Fibroblast of the aortic adventitia (primary cell): ENCODE data around the gene FANK1. TPM values are rescaled to one million over a fixed set of nuclear protein-coding genes. Genes with fewer than 3 reads are reported as not detected.
A peak's percentile ranks its signal among the peaks of the same experiment; 100 is the strongest.

Experiments used
- DNase-seq: peaks from one replicate; pipeline ENCODE4 v3.0.0-alpha.2; 2010; ENCODE audit warnings: low read depth
- H3K4me3 ChIP-seq: 2 replicates; pipeline ENCODE4 v1.5.1; 2011; ENCODE audit warnings: low read depth, mild to moderate bottlenecking, control low read depth, low read length, moderate library complexity
- total RNA-seq: library from RNA; depleted of rRNA; stranded (reverse); fragments of >200 nt; gene quantifications from 2 replicates; pipeline ENCODE4 v1.2.3, GENCODE V29; 2012; ENCODE audit warnings: low replicate concordance
- TF ChIP-seq, protein P1 (sequence below): IDR thresholded peaks from 2 replicates; pipeline ENCODE4 v1.5.1; 2011; ENCODE audit warnings: mild to moderate bottlenecking, low read length, control low read depth, inconsistent platforms; ENCODE audit not compliant: insufficient read depth

FANK1 gene
- total RNA-seq, 1 donor: 2.3 TPM

DNA sequence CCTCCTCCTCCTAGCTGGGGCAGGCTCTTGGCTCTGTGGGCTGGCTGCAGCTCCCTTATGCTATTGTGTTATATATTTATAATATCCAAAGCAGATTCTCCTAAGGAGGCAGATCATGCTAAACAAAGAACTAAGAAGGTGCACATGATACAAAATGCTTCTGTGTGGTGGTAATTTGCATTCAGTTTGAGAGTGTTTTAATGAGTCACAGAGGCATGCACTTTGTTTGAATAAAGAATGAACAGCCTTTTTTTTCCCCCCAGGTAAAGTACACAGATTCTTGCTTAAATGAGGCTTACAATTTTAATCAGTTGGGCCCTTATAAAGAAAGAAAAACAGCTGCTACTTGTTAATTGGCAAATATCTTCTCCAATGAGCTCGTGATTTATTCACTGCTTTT is 95.0 kb downstream of the FANK1 start:
- DNase-seq: no peak
- no peak overlapping the region for H3K4me3 ChIP-seq
- TF ChIP-seq, protein P1, sequence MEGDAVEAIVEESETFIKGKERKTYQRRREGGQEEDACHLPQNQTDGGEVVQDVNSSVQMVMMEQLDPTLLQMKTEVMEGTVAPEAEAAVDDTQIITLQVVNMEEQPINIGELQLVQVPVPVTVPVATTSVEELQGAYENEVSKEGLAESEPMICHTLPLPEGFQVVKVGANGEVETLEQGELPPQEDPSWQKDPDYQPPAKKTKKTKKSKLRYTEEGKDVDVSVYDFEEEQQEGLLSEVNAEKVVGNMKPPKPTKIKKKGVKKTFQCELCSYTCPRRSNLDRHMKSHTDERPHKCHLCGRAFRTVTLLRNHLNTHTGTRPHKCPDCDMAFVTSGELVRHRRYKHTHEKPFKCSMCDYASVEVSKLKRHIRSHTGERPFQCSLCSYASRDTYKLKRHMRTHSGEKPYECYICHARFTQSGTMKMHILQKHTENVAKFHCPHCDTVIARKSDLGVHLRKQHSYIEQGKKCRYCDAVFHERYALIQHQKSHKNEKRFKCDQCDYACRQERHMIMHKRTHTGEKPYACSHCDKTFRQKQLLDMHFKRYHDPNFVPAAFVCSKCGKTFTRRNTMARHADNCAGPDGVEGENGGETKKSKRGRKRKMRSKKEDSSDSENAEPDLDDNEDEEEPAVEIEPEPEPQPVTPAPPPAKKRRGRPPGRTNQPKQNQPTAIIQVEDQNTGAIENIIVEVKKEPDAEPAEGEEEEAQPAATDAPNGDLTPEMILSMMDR: no peak

DNA sequence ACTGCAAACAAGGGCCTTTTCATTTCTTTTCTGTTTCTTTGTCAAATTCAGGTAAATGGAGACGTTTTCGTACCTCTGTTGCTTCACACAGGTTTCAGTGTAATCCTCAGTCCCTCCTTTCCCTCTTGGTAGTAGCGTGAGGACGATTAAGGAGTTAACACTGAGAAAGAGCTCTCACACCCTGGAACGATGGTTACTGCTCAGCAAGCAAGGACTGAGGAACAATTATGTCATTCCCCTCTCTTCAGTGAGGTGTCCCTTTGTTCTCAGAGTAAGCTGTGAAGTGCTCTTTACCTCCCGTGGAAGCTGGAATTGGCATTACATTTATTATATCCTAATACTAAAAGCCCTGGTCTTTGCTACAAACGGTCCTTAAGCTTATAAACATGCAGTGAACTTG is 95.9 kb downstream of the FANK1 start:
- TF ChIP-seq, protein P1: no peak
- no peak for DNase-seq
- no peak overlapping the region for H3K4me3 ChIP-seq

- DNase-seq: no peak
- H3K4me3 ChIP-seq: no peak overlapping the region
- TF ChIP-seq, protein P1: no peak
Measured at GRCh38 chr10:125994601-125995000, 98.2 kb downstream of the FANK1 start.

DNA sequence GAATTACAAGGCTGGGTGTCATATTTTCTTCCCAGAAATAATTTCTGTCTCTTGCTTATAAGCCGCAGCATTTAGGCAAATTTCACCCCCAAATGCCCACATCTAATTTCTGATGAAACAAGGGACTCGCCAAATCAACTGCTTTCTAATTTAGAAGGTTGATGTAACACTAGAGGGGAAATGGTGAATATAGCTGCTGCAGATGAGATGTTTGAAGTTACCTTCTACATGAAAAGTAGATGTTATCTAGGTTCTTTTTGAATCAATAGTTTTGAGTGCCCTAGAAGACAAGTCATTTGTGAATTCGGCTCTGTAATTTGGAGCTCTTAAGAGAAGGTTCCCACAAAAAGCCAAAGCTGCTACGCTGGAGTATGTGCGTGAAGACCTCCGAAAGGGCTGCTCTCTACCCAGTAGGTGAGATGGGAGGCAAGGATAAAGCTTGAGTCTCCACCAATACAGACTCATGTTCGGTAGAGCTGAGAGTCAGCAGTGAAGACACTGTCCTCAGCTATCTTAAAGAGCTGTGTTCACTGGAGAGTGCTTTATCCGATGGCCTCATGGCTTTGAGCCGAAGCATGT is 99.5 kb downstream of the FANK1 start:
- TF ChIP-seq, protein P1: no peak
- DNase-seq: no peak
- H3K4me3 ChIP-seq: no peak overlapping the region

GRCh38 chr10:125997586-125997985 is 101.2 kb downstream of the FANK1 start:
- no peak for DNase-seq
- TF ChIP-seq, protein P1: no peak

GRCh38 chr10:125999694-126000093 is 103.3 kb downstream of the FANK1 start:
- TF ChIP-seq, protein P1: no peak
- no peak overlapping the region for H3K4me3 ChIP-seq
- no peak for DNase-seq

More at GRCh38 chr10:125997586-125997985, 101.2 kb downstream of the FANK1 start:
- no peak overlapping the region for H3K4me3 ChIP-seq

DNA sequence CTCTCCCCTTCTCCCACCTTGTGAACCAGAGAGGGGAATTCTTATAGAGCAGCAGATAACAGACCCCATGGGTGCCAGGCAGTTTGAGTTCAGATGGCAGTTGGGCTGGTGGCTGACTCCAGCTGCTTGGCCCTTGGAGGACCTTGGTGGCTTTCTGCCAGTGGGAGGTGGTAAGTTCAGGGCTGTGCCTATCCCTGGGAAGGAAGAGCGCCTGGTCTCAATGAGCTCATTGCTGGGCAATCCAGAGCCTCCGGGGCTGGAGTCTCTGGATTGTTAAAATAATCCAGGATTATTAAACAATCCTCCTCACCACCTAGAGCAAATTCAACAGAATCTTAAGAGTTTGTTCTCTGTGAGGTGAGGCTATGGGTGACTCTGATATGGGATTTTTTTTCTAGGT is 105.2 kb downstream of the FANK1 start:
- peak; percentile 22 for DNase-seq
- H3K4me3 ChIP-seq: no peak overlapping the region
- TF ChIP-seq, protein P1: no peak
